COLO668 (cell line): ENCODE data around the gene VPS13D.

Experiments used
- DNase-seq: peaks from one replicate; lab custom pipeline; 2025; ENCODE audit not compliant: unreplicated experiment; lab: John Stamatoyannopoulos, UW

VPS13D gene

DNA sequence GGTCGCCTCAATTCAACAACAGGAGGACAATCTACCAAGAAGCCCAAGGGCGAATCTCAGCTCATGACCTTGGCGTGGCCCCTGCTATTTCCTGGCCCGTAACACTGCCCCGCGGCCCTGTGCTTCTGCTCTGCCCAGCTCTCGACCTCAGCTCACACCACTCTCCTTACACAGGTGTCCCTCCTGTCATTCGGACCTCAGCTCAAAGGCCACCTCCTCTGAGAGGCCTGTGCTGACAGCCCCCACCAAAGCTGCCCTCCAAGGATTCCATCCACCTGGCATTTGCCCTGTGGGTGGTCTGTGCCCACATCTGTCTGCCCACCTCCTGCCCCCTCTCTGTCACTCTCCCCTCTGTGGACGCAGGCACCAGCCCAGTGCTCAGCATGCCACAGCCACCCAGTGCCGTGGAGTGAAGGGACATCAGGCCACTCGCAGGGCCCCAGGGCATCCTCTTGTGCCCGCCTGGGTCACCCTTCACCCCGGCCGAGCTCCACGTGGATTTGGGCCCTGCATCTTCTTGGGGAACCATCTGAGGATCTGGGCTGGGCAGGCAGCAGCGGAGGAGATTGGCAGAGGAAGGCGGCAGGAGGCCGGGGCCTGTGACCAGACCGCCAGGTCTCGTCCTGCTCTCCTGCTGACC is 317.9 kb downstream of the VPS13D start:
- no peak for DNase-seq

DNA sequence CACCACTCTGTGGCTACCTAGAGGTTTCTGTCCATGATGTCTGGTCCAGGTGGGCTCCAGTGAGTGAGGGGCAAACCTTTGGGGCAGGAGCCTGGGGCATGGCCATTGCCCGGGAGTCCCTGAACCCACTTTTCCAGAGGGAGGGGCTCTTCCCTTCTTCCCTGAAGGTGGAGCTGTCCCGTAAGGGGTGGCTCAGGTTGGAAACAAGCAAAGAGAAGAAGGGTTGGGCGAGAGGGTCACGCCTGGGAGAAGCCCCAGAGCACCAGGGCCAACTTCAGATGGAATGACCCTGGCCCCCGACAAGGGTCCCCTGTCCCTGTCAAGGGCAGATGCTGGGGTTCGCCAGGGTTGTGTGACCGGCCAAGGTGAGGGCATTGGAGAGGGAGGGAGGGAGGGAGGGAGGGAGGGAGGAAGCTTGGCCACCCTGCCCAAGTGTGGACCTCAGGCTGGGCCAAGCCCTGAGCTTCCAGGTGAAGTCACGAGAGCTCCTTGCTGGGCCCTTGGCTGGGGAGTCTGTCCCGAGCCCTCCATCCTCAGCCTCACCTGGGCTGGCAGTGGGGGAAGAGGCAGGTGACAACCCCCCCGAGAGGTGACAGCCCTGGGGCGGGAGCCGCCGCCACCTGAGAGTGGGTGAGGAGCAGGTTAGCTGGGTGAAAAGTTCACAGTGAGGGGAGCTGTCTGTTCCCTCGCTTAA is 318.6 kb downstream of the VPS13D start:
- DNase-seq, result no peak

DNA sequence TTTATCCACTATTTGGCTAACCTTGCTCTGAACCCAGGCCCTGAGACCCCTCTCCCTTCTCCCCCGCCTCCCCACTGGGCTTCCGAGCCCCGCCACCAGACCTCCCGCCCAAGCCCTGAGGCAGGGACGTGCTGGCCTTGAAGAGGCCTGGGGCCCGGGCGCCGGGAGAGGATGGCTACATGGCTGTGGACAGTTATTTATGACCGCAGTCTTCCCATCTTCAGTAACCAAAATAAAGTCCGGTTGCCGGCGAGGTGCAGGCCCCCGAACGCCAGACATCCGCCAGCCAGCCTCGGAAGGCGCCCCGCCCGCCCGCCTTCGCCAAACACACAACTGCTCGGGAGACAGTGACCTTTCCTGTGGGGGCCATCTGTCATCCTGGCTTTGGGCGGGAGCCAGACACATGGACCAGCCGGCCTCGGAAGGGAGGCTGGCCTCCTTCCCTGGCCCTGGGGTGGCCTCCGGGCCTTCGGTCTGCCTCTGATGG is 319.2 kb downstream of the VPS13D start:
- peak; percentile 66 for DNase-seq

DNA sequence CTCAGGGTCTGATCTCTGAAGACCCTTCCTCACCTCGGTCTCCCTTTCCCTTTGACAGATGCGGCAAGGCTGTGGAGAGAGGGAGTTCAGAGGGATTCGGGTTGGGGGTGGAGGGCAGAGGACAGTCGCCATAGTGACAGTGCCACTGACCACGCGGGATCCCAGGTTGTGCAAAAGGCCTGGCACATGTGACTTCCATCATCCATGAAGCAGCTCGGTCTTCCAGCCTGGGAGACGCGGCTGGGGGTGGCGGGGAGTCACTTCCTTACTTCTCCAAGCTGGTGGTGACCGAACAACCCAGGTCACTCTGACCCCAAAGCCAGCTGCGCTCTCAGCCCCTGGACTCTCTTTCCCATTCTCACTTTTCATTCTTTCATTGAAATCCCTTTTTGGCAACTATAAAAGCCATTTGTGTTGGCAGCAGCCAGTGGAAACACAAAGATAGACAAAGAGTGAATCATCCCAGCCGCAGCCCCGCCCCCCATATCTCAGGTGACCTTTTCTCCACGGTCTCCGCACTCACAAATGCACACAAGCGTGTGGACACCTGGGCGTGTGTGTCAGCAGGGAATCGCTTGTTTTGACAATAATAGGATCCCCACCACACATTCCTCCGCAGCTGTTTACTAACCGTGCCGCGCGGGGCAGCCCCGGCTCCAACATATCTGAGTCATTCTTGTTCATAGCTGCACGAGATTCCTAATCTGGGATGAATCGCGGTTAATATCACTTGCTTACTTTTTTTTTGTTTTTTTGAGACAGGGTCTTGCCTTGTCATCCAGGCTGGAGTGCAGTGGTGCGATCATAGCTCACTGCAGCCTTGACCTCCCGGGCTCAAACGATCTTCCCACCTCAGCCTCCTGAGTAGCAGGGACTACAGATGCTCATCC is 319.9 kb downstream of the VPS13D start:
- DNase-seq, result peak; percentile 98

DNA sequence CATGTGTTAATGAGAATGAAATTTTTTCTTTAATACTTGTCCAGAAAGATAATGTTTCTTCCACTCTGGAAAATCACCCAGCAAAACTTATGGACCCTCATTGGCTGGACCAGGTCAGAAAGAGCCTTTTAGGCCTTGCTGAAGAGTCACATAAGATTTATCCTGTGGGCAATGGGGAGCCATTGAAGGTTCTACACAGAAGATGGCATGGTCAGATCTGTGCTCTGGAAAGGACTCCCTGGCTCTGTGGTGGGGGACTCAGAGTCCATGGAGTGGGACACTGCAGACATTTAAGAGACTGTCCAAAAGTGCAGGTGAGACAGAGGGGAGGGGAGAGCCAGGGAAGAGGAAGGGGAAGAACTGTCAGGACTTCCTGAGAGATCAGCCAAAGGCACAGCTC is 321.8 kb downstream of the VPS13D start:
- DNase-seq, result no peak

DNA sequence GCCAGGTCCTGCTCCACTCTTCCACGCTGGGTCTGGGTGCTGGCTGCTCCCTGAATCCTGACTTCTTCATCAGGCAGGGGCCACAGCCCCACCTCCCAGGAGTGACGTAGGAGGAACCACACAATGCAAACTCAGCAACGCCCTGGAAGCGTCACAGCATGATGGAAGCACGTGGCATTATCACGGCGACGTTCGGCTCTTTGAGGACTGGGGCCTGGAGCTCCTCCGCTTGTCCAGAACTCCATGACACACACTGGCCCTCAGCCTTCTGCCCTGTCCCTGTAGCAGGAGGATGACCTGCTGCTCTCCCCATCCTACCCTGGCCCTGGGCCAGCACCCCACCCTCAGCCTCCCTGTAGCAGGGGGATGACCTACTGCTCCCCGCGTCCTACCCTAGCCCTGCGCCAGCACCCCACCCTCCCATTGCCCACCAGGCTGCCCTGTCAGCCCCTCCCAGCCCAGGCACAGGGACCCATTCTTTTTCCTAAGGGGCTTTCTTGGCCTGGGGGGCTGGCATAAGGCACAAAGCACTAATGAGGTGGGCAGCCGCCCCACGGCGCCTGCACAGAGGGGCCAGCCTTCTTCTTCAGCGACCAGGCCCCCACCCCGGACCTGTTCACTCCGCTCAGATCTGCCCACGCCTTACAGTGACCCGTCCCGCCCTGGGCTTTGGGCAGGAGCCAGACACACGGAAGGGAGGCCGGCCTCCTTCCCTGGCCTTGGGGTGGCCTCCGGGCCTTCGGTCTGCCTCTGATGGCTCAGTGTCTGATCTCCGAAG is 322.5 kb downstream of the VPS13D start:
- no peak for DNase-seq

DNA sequence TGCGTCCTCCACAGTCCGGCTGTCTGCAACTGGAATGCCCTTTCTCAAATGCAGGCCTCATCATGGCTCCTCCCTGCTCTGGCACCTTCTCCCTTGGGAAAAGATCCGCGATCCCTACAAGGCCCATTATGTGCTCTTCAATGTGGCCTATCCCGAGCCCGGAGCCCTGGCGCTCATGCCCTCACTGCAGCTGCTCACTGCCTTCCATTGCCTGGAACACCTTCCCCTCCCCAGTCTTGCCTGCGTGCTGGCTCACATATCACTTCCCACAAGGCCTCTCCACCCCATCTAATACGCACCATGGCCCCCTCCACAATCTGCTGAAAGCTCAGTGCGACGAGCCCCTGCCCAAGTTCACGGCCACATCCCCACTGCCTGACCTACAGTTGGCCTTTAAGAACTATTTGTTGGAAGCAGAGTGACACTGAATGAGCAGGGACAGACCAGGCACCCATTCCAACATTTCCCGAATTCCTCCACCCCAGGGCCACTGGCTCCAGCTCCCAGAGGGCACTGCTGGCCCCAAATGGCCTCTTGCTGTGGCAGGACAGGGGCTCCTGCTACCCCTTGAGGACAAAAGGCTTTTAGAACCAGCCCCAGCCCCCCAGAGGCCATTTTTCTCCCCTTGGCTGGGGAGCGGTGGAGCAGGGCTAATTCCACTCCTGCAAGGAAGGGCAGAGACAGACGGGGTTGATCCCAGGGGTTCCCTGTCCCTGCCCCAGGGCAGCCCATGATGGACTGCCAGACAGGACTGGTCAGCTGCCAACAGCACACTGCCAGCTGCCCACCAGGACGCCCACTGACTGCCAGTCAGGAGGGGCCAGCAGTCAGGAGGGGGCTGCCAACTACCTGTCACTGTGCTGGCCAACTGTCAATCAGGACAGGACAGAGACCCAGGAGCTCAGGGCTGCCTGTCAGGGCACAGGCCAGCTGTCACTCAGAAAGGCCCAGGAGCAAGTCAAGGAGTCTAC is 323.4 kb downstream of the VPS13D start:
- no peak for DNase-seq

DNA sequence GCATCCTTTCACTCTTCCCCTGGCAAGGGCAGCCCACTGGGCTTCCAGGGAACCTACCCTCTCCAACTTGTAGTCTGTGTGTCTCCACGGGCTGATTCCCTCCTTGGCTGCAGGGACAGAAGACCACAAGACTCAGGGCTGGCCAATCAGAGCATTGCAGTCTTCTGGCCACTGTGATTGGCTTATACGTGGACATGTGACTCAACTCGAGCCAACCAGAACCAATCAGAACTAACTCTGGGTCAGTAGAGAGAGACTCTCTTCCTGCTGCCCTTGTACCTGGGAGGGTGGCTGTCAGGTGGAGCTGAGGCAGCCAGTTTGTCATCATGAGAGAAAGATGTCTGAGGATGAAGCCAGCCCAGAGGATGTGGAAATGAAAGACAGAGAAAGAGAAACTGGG is 324.1 kb downstream of the VPS13D start:
- no peak for DNase-seq

DNA sequence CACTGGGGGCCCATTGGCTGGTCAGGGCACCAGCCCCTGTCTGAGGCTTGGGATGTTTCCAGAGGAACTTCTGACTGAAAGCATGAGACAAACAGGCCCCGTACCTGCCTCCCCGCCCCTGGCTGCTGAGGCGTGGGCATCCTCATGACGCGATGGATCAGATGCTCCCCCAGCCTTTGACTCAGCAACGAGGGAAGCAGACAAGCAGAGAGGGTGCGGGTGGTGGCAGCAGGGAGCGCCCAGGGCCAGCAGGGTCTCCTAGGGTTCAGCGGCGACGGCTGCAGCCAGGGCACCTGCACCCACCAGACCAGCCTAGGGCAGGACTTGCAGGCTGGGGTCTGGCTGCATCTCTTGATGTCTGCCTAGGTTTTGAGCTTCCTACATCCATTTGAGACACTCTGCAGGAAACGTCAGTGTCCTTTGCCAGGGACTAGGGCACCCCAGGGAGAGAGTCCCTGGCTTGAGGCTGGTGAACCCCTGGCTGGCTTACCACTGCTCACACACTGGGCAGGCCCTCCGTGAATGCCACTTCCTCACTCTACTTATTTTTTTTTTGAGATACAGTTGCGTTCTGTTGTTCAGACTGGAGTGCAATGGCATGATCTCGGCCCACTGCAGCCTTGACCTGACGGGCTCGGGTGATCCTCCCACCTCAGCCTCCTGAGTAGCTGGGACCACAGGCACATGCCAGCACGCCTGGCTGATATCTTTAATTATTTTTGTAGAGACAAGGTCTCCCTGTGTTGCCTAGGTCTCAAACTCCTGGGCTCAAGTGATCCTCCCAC is 324.9 kb downstream of the VPS13D start:
- DNase-seq, result no peak

DNA sequence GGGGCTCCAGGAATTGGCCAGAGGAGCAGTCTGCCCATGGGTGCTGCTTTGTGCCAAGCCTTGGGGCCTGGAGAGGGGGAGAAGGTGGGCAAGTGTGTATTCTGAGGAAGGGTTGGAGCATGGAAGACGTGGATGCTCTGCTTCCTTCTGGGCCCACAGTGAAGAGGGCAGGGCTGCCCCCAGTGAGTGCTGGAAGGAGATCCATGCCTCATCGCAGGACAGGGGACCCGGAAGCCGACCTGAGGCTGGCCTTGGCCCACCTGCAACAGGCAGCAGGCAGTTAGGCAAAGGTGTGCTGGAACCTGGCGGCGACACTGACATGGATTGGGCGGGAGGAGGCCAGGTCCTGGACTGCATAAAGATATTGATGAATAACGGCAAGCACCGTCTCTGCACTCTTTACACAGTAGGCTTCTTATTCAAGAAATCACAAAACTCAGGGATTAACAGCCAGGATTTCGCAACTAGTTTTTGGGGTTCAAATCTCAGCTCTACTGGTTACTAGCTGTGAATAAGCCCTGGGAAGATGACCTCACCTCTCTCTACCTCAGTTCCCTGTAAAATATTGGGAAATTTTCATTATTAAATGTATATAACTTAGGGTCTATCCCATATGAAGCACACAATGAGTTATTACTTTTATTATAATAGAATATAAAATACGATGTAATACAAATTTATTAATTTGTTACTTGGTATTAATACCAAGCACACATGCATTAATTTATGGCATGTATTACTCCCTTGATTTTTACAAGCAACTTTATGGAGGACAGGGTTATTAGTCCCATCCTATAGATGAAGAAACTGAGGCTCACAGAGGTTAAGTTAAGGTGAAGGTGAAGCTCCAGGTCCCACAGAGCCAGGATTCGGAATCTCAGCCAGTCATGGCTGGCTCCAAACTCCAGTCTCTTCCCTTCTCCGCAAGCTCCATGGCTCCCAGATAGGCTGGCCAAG is 325.9 kb downstream of the VPS13D start:
- DNase-seq, result no peak

DNA sequence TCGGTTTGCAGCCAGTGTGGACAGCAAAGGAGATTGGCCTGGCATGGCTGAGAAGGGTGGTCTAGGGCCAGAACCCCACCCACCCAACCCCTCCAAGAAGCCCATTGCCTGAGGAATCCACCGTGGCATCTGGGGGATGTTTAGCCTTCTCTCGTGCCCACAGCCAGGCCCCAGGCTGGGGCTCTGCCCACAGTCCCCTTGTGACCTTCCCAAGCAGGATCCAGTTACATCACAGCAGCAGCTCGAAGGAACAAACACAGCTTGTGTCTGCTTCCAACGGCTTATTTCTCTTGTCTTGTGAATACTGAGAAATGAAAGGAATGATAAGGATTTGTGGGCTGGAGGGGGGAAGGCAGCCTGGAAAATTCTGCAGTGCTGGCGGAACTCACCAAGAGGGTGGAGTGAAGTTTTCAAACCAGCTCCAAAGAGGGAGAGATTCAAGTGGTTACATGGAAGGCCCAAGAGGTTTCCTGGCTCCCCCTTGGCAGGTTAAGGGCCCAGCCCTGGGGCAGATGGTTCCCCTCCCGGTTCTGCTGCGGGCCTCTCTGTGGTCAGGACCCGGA is 326.6 kb downstream of the VPS13D start:
- DNase-seq, result no peak

DNA sequence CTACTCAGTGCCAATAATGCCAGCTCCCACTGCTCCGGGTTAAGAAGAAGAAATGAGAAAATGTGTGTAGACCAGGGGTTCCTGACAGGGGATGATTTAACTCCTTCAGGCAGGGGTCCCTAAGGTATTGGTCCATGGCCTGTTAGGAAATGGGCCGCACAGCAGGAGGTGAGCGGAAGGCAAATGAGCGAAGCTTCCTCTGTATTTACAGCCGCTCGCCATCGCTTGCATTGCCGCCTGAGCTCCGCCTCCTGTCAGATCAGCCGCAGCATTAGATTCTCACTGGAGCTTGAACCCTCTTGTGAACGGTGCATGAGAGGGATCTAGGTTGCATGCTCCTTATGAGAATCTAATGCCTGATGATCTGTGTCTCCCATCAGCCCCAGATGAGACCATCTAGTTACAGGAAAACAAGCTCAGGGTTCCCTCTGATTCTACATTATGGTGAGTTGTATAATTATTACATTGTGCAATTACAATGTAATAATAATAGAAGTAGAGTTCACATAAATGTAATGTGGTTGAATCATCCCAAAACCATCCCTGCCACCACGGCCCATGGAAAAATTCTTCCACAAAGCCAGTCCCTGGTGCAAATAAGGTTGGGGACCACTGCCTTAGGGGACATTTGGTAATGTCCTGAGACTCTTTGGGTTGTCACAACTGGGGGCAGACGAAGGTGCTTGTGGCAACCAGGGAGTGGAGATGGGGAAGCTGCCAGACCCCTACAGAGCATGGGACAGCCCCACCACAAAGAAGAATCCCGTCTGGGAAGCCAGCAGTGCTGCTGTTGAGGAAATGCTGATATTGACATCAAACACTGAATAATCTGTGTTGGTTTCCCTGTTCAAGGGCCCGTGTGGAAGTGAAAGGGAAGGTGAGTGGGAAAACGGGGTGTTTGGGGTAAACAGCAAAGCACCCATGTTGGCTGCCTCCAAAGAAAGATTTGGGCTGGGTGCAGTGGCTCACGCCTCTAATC is 327.4 kb downstream of the VPS13D start:
- DNase-seq, result no peak

DNA sequence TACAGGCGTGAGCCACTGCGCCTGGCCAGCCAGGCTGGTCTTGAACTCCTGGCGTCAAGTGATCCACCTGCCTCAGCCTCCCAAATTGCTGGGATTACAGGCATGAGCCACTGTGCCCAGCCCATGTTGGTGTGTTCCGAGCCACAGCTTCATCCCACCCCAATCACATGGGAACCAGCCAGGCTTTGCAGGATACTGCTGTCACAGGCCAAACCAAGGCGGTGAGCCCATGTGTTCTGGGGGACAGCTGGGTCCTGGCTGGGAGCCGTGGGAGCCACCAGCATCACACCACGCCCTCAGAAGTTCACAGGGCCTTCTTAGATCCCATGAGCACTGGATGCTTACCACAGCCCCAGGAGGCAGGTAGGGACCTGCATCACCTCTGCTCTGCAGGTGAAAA is 331.3 kb downstream of the VPS13D start:
- no peak for DNase-seq
